ENCODE measurements around the gene CBLB.

- TF ChIP-seq CTCF (conservative IDR thresholded peaks at IDR 0.05; ENCODE audit: low read depth in 2 of 2) (no peak), EZH2phosphoT487 (IDR thresholded peaks at IDR 0.05; ENCODE audit: unreplicated experiment) (no peak), POLR2AphosphoS5 (IDR thresholded peaks at IDR 0.05; ENCODE audit: low read depth) (no peak), ZNF114 (CRISPR knock-in tag; IDR thresholded peaks at IDR 0.05) (no peak), EZH2 (IDR thresholded peaks at IDR 0.05; ENCODE audit: low read depth, unreplicated experiment) (no peak), CREB1 (CRISPR knock-in tag; IDR thresholded peaks at IDR 0.05; ENCODE audit: low read depth) (no peak), REST (IDR thresholded peaks at IDR 0.05; ENCODE audit: unreplicated experiment) (no peak), JUNB (IDR thresholded peaks at IDR 0.05; ENCODE audit: unreplicated experiment) (no peak), ETS1 (IDR thresholded peaks at IDR 0.05) (no peak), STAT1 (IDR thresholded peaks at IDR 0.05; ENCODE audit: unreplicated experiment) (no peak)
Measured at GRCh38 chr3:105811518-105812193, 57.2 kb downstream of the CBLB start.

Measured in GM23338 (cell line).